BLaER1 (cell line): ENCODE results near the gene GAREM1.
"Not testable (repeated sequence)": the region's sequence is repeated elsewhere in the genome, so short reads cannot be mapped to it uniquely, and the experiment has no call there.

Source experiments
- H3K27ac ChIP-seq: shearing (Covaris generic); formaldehyde crosslinking; 2 replicates; pipeline ENCODE4 v1.8.1; 2022
- H3K27me3 ChIP-seq: shearing (Covaris generic); formaldehyde crosslinking; 2 replicates; pipeline ENCODE4 v1.8.1; 2022
- H3K36me3 ChIP-seq: shearing (Covaris generic); formaldehyde crosslinking; 2 replicates; pipeline ENCODE4 v1.8.1; 2022
- H3K4me1 ChIP-seq: shearing (Covaris generic); formaldehyde crosslinking; 2 replicates; pipeline ENCODE4 v1.8.1; 2022
- H3K4me2 ChIP-seq: shearing (Covaris generic); formaldehyde crosslinking; 2 replicates; pipeline ENCODE4 v1.8.1; 2022
- H3K4me3 ChIP-seq: shearing (Covaris generic); formaldehyde crosslinking; 2 replicates; pipeline ENCODE4 v1.8.1; 2022
- H3K9ac ChIP-seq: shearing (Covaris generic); formaldehyde crosslinking; 2 replicates; pipeline ENCODE4 v1.8.1; 2022
- H3K9me3 ChIP-seq: shearing (Covaris generic); formaldehyde crosslinking; 2 replicates; pipeline ENCODE4 v1.8.1; 2022
- H4K20me1 ChIP-seq: shearing (Covaris generic); formaldehyde crosslinking; 2 replicates; pipeline ENCODE4 v1.8.1; 2022
- Cebpa-rat ChIP-seq: shearing (Covaris generic); IDR thresholded peaks from 2 replicates; pipeline ENCODE4 v1.8.1; 2022

Gene GAREM1

DNA sequence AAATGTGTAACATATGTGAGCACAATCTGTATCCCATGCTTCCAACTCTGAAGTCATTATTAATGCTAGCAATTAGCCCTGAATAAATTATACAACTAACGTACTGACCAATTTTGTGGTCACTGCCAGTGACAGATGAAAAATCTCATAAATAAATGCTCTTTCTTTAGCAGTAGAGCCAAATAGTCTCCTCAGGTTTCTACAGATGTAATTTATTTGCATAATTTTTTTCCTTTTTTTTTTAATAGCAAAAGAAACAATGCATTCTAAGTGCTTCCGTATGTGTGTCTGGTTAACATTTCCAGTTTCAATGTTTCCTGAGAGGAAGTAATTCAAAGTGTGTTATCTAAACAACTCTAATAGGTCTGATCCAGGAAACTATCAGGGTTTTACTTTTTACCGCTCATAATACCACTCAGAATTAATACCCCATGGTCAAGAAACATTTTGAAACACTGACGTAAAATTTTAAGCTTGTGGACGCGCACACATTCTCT is 172.5 kb downstream of the GAREM1 start:
- Histone ChIP-seq H3K4me1 (no peaks in the 10 kb centered on the region), H3K4me2 (no peak overlapping the region), H3K4me3 (no peak overlapping the region), H4K20me1 (no peaks in the 10 kb centered on the region), H3K36me3 (no peaks in the 10 kb centered on the region), H3K9me3 (no peaks in the 10 kb centered on the region), H3K27ac (no peak overlapping the region), H3K27me3 (no peaks in the 10 kb centered on the region), H3K9ac (no peak overlapping the region)
- TF ChIP-seq Cebpa-rat = no peak

DNA sequence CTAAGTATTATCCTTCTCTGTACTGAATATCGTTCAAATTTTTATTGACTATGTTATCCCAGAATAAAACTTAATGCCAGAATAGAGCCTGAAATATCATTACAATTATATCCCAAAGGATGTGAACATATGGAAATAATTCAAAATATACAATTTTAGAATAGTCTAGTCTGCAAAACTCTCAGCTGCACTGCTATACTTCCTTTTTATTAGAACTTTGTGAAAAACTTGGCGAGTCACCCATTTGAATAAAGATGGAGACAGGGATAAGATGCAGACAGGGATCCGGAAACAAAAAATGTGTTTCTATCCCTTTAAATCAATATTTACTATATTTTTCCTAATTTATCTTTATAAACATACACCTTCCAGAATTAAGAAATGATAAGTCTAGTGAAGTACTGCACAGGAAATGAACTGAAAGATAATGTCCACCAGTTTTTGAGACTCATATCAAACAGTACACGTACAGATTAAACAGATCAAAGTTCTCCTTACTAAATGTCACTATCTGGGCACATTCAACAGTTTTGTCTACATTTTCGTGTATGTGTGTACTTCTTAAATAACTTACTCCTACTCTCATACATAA is 173.0 kb downstream of the GAREM1 start:
- Histone ChIP-seq H3K27me3 (no peaks in the 10 kb centered on the region), H3K36me3 (no peaks in the 10 kb centered on the region), H3K4me2 (no peak overlapping the region), H3K4me3 (no peak overlapping the region), H3K4me1 (no peaks in the 10 kb centered on the region), H3K27ac (no peak overlapping the region), H3K9me3 (no peaks in the 10 kb centered on the region), H3K9ac (no peak overlapping the region), H4K20me1 (no peaks in the 10 kb centered on the region)
- no peak for TF ChIP-seq Cebpa-rat

DNA sequence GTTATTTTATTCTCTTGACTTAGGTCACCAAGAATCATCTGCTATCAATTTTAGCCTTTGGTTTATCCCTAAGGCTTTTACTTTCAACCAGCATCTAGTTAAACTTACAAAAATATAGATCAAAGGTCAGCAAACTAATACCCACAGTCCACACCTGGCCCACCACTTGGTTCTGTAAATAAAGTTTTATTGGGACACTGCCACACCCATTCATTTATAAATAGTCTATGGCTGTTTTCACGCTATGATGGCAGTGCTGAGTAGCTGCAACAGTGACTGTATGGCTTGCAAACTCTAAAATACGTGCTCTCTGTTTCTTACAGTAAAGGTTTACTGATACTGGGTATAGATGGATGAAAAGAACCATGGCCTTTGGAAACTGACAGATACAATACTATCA is 173.8 kb downstream of the GAREM1 start:
- Histone ChIP-seq H3K27ac (no peak overlapping the region), H3K9me3 (no peaks in the 10 kb centered on the region), H3K36me3 (no peaks in the 10 kb centered on the region), H3K4me1 (no peaks in the 10 kb centered on the region), H3K27me3 (no peaks in the 10 kb centered on the region), H3K4me2 (no peak overlapping the region), H3K9ac (no peak overlapping the region), H4K20me1 (no peaks in the 10 kb centered on the region), H3K4me3 (no peak overlapping the region)
- TF ChIP-seq Cebpa-rat = no peak

DNA sequence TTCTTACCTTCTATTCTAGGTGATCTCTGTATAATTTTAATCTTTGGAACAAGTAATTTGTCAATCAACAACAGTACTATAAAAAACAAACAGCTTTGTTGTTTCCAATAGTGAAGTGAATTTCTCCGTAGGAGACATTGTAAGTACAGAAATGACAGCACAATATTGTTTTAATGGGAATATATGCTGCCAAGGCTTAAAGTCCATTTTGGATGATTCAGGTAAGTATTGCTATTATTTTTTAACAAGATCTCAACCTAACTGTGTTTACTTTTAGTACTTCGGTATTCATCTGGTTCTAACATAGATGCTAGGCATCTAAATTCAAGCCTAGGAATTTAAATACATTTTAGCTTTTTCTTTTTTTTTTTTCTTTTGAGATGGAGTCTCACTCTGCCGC is 175.1 kb downstream of the GAREM1 start:
- H3K4me2 ChIP-seq = no peak overlapping the region
- no peaks in the 10 kb centered on the region for H4K20me1 ChIP-seq
- no peak overlapping the region for H3K27ac ChIP-seq
- no peaks in the 10 kb centered on the region for H3K9me3 ChIP-seq
- H3K9ac ChIP-seq = no peak overlapping the region
- H3K4me1 ChIP-seq = no peaks in the 10 kb centered on the region
- no peaks in the 10 kb centered on the region for H3K27me3 ChIP-seq
- TF ChIP-seq Cebpa-rat = no peak
- no peak overlapping the region for H3K4me3 ChIP-seq
- H3K36me3 ChIP-seq = no peaks in the 10 kb centered on the region

DNA sequence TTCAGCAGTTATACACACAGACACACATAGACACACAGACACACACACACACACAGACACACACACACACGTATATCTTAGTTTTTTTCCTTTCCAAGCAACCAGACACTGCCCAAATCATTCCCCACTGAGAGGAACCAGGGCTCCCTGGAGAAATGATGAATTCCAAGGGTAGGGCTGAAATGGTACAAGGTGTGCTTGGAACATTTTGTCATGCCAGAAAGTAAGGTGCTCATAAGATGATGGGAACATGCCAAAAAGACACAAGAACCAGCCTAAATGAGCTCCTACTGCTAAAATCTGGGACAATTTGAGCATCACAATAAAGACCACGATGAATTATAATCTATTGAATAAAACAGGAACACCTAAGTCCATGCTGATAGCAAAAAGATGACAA is 177.6 kb downstream of the GAREM1 start:
- no peaks in the 10 kb centered on the region for H3K27me3 ChIP-seq
- H3K27ac ChIP-seq = no peak overlapping the region
- no peaks in the 10 kb centered on the region for H3K4me1 ChIP-seq
- H3K9ac ChIP-seq = no peak overlapping the region
- TF ChIP-seq Cebpa-rat = no peak
- H3K36me3 ChIP-seq = no peaks in the 10 kb centered on the region
- no peak overlapping the region for H3K4me3 ChIP-seq
- no peaks in the 10 kb centered on the region for H3K9me3 ChIP-seq
- no peak overlapping the region for H3K4me2 ChIP-seq
- no peaks in the 10 kb centered on the region for H4K20me1 ChIP-seq

DNA sequence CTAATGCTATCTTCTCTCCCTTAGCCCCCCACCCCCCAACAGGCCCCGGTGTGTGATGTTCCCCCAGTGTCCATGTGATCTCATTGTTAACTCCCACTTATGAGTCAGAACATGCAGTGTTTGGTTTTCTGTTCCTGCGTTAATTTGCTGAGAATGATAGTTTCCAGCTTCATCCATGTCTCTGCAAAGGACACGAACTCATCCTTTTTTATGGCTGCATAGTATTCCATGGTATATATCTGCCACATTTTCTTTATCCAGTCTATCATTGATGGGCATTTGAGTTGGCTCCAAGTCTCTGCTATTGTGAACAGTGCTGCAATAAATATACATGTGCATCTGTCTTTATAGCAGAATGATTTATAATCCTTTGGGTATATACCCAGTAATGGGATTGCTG is 179.1 kb downstream of the GAREM1 start:
- not testable (repeated sequence) for H3K9ac ChIP-seq, H3K27ac ChIP-seq, H3K27me3 ChIP-seq, H3K36me3 ChIP-seq, H3K9me3 ChIP-seq, H4K20me1 ChIP-seq, H3K4me1 ChIP-seq, H3K4me2 ChIP-seq, H3K4me3 ChIP-seq

DNA sequence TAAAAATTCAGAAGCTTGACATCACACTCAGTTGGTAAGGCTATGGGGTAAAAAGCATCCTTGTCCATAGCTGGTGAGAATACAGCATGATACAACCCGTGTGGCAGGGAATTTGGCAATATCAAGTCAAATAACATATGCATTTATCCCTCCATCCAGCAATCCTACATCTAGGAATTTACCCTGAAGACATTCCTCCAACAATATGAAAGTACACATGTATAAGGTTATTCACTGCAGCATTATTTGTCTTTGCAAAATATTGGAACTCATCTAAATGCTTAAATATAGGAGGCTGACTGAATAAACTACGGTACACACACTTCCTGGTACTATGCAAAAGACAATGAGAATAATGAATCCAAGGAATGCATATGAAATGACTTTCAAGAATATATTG is 179.9 kb downstream of the GAREM1 start:
- Histone ChIP-seq H3K27me3 (no peaks in the 10 kb centered on the region), H3K36me3 (no peaks in the 10 kb centered on the region), H3K9me3 (no peaks in the 10 kb centered on the region), H3K9ac (no peak overlapping the region), H3K27ac (no peak overlapping the region), H3K4me1 (no peaks in the 10 kb centered on the region), H3K4me2 (no peak overlapping the region), H4K20me1 (no peaks in the 10 kb centered on the region), H3K4me3 (no peak overlapping the region)
- no peak for TF ChIP-seq Cebpa-rat

DNA sequence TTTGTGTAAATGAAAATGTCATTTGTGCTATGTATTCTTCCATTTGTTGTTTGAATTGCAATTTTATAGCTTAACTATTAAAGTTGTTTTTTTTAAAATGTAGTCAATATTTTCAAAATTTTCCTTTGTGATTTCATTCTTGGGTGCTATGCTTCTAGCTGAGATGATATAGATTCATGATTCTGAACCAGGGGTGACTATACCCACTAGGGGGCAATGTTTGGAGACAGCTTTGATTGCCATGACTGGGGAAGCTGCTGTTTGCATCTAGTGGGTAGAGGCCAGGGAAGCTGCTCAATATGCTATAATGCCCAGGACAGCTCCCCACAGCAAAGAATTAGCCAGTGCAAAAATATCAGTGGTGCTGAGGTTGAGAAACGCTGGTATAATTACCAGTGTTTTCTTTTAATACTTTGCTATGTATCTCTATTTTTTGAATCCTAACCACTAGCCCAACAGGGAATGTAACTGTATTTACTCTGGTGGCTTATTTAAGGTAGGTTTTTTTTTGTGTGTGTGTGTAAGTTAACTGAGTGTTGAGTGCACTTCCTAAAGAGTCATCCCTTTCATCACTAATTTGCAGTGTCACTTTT is 181.1 kb downstream of the GAREM1 start:
- Histone ChIP-seq H3K27ac (no peak overlapping the region), H3K9me3 (no peaks in the 10 kb centered on the region), H4K20me1 (no peaks in the 10 kb centered on the region), H3K4me2 (no peak overlapping the region), H3K27me3 (no peaks in the 10 kb centered on the region), H3K9ac (no peak overlapping the region), H3K4me1 (no peaks in the 10 kb centered on the region), H3K36me3 (no peaks in the 10 kb centered on the region), H3K4me3 (no peak overlapping the region)
- no peak for TF ChIP-seq Cebpa-rat

DNA sequence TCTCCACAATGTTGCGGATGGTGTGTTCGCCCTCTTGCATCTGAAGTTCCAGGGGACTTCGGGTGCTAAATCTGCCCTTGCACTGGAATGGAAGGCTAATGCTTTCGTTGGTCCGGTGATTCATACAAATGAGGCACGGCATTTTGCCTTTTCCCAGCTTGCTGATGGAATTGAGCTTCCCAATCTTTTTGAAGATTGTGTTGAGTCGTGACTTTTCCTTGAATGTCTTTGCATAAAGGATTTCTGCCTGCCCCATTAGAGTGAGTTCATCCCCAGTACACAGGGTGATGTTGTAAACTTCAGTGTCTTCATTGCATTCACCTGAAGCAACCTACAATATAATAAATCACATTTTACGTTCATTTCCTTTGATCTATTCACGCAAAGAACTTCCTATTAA is 182.8 kb downstream of the GAREM1 start:
- no peak for TF ChIP-seq Cebpa-rat
- no peak overlapping the region for H3K4me3 ChIP-seq
- H3K36me3 ChIP-seq = no peaks in the 10 kb centered on the region
- no peaks in the 10 kb centered on the region for H4K20me1 ChIP-seq
- H3K27me3 ChIP-seq = no peaks in the 10 kb centered on the region
- no peak overlapping the region for H3K27ac ChIP-seq
- no peaks in the 10 kb centered on the region for H3K9me3 ChIP-seq
- no peak overlapping the region for H3K9ac ChIP-seq
- H3K4me1 ChIP-seq = no peaks in the 10 kb centered on the region
- no peak overlapping the region for H3K4me2 ChIP-seq

DNA sequence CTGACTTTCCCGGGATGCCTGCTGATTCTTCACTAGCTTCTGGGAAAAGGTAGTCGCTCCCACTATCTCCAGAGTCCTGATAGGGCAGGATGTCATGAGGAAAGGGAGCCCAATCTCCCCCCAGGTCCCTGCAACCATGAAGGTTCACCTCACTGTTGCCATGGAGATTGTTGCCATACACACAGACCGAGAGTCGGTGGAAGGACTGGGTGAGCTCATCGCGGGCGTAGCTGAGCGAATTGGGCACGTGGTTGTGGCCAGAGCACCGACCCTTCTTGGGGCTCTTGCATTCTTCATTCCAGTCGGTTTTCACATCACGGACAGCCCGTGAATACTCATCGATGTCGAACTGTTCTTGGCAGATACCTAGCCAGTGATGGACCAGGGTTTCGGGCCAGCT is 183.4 kb downstream of the GAREM1 start:
- Histone ChIP-seq H3K9ac (no peak overlapping the region), H3K27ac (no peak overlapping the region), H3K4me1 (no peaks in the 10 kb centered on the region), H3K4me2 (no peak overlapping the region), H3K9me3 (no peaks in the 10 kb centered on the region), H3K27me3 (no peaks in the 10 kb centered on the region), H4K20me1 (no peaks in the 10 kb centered on the region), H3K4me3 (no peak overlapping the region), H3K36me3 (no peaks in the 10 kb centered on the region)
- TF ChIP-seq Cebpa-rat = no peak

DNA sequence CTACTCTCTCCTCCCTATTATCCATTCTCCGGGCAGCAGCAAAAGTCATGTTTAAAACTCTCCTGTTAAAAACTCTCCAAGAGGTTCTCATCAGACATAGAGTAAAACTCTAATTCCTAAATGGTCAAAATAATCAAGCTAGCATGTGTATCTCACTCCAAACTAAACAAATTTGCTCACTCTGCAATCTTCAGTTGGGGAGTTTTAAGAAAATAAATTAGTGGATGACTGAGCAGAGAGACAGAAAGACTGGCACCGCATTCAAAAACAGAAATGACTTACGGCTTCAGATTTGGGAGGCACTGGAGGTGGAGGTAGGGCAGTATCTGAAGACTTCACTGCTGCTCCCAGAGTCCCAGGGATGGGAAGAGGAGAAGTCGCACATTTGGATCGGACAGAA is 183.9 kb downstream of the GAREM1 start:
- H3K27me3 ChIP-seq = no peaks in the 10 kb centered on the region
- no peaks in the 10 kb centered on the region for H4K20me1 ChIP-seq
- no peak overlapping the region for H3K9ac ChIP-seq
- no peaks in the 10 kb centered on the region for H3K4me1 ChIP-seq
- H3K9me3 ChIP-seq = no peaks in the 10 kb centered on the region
- no peak overlapping the region for H3K27ac ChIP-seq
- no peaks in the 10 kb centered on the region for H3K36me3 ChIP-seq
- H3K4me2 ChIP-seq = no peak overlapping the region
- no peak for TF ChIP-seq Cebpa-rat
- no peak overlapping the region for H3K4me3 ChIP-seq
